HCT116 (cell line): ENCODE data around the gene HLA-B.

Experiments used
- CTCF ChIP-seq, 3 experiments: fragments of 200-600 bp in 1 of 3; sonication (generic) in 1 of 3; IDR thresholded peaks in 2 of 3; conservative IDR thresholded peaks in 1 of 3; 2 replicates each; pipeline ENCODE4 v1.5.1; 2012 to 2017; ENCODE audit warnings: low read depth in 2 of 3, low read length in 2 of 3, antibody characterized with exemption in 1 of 3, borderline replicate concordance in 1 of 3, control low read depth in 1 of 3, mild to moderate bottlenecking in 1 of 3, mixed read lengths in 1 of 3, mixed run types in 1 of 3, moderate library complexity in 1 of 3; ENCODE audit not compliant: insufficient read depth in 1 of 3
- EZH2phosphoT487 ChIP-seq: fragments of 200-600 bp; IDR thresholded peaks from 2 replicates; pipeline ENCODE4 v1.6.1; 2018; ENCODE audit warnings: antibody characterized with exemption, borderline replicate concordance
- RAD21 ChIP-seq: IDR thresholded peaks from 2 replicates; pipeline ENCODE4 v1.6.1; 2012; ENCODE audit warnings: low read depth, mild to moderate bottlenecking
- REST ChIP-seq: IDR thresholded peaks from 2 replicates; pipeline ENCODE4 v1.6.1; 2012; ENCODE audit warnings: low read depth
- SP1 ChIP-seq: IDR thresholded peaks from 2 replicates; pipeline ENCODE4 v1.6.1; 2012; ENCODE audit warnings: low read depth

GRCh38 chr6:31352310-31352682 lies 4.7 kb downstream of the HLA-B start:
- TF ChIP-seq SP1 (no peak), REST (no peak), CTCF (IDR thresholded peaks at IDR 0.05 in 2 of 3, conservative IDR thresholded peaks at IDR 0.05 in 1 of 3; ENCODE audit: borderline replicate concordance in 1 of 3, insufficient read depth in 1 of 3, low read depth in 2 of 3, low read length in 2 of 3) (no peak), RAD21 (no peak), EZH2phosphoT487 (no peak)
